OCI-LY1 (cell line): Measurements from ENCODE around the gene RAB11FIP4.

Experiments
- H2AFZ ChIP-seq: fragments of 200-600 bp; sonication (generic), shearing (Covaris generic); 2 replicates; pipeline ENCODE4 v1.6.0; 2014; ENCODE audit warnings: antibody characterized with exemption, mild to moderate bottlenecking, low read length
- H3F3A ChIP-seq: fragments of 200-600 bp; sonication (generic), shearing (Covaris generic); 2 replicates; pipeline ENCODE4 v1.6.0; 2014; ENCODE audit warnings: mild to moderate bottlenecking, antibody characterized with exemption, low read length, moderate library complexity; ENCODE audit not compliant: insufficient read depth
- H3K27ac ChIP-seq: fragments of 200-600 bp; sonication (generic); 2 replicates; pipeline ENCODE4 v1.5.1; 2014; ENCODE audit warnings: low read length, mixed run types, mild to moderate bottlenecking, low read depth; ENCODE audit not compliant: poor library complexity, severe bottlenecking
- H3K27me3 ChIP-seq: fragments of 200-600 bp; sonication (generic); 2 replicates; pipeline ENCODE4 v1.6.0; 2014; ENCODE audit warnings: antibody characterized with exemption, mild to moderate bottlenecking, low read length, moderate library complexity; ENCODE audit not compliant: insufficient read depth
- H3K36me3 ChIP-seq: fragments of 200-600 bp; sonication (generic); 2 replicates; pipeline ENCODE4 v1.6.1; 2014; ENCODE audit warnings: mild to moderate bottlenecking, antibody characterized with exemption, low read length, moderate library complexity, mixed read lengths; ENCODE audit not compliant: insufficient read depth
- H3K4me1 ChIP-seq: fragments of 200-600 bp; sonication (generic); 2 replicates; pipeline ENCODE4 v1.5.1; 2014; ENCODE audit warnings: mild to moderate bottlenecking, low read length, moderate library complexity; ENCODE audit not compliant: insufficient read depth, severe bottlenecking
- H3K4me2 ChIP-seq: fragments of 200-600 bp; sonication (generic), shearing (Covaris generic); 2 replicates; pipeline ENCODE4 v1.6.1; 2014; ENCODE audit warnings: low read length
- H3K4me3 ChIP-seq: fragments of 200-600 bp; sonication (generic); 2 replicates; pipeline ENCODE4 v1.5.1; 2014; ENCODE audit warnings: low read length, low read depth, mild to moderate bottlenecking, mixed read lengths; ENCODE audit not compliant: poor library complexity, severe bottlenecking
- H3K79me2 ChIP-seq: fragments of 200-600 bp; shearing (Covaris generic); 2 replicates; pipeline ENCODE4 v1.6.1; 2016; ENCODE audit warnings: mixed run types, low read length, mixed read lengths; ENCODE audit not compliant: insufficient read depth
- H3K9ac ChIP-seq: fragments of 200-600 bp; sonication (generic), shearing (Covaris generic); 2 replicates; pipeline ENCODE4 v1.6.1; 2014; ENCODE audit warnings: mild to moderate bottlenecking, low read length, mixed read lengths
- H3K9me2 ChIP-seq: fragments of 200-600 bp; sonication (generic), shearing (Covaris generic); 2 replicates; pipeline ENCODE4 v1.6.1; 2014; ENCODE audit warnings: low read depth, mild to moderate bottlenecking, low read length, mixed read lengths
- H3K9me3 ChIP-seq: fragments of 200-600 bp; shearing (Covaris generic); 2 replicates; pipeline ENCODE4 v1.6.1; 2014; ENCODE audit warnings: low read length, mixed read lengths
- H4K20me1 ChIP-seq: fragments of 200-600 bp; sonication (generic), shearing (Covaris generic); 2 replicates; pipeline ENCODE4 v1.6.0; 2016; ENCODE audit warnings: mild to moderate bottlenecking, low read length; ENCODE audit not compliant: insufficient read depth
- CTCF ChIP-seq: fragments of 200-600 bp; sonication (generic), shearing (Covaris generic); IDR thresholded peaks from 2 replicates; pipeline ENCODE4 v1.5.1; 2017; ENCODE audit warnings: mild to moderate bottlenecking, antibody characterized with exemption, low read length, moderate library complexity, mixed read lengths
- EZH2 ChIP-seq: fragments of 200-600 bp; sonication (generic), shearing (Covaris generic); IDR thresholded peaks from 2 replicates; pipeline ENCODE4 v1.8.0; 2017; ENCODE audit warnings: borderline replicate concordance, mixed run types, mild to moderate bottlenecking, antibody characterized with exemption, low read length, moderate library complexity, mixed read lengths

RAB11FIP4 gene

GRCh38 chr17:31586946-31587345 is 195.5 kb downstream of the RAB11FIP4 start:
- no peaks in the 10 kb centered on the region for H3K36me3 ChIP-seq
- H3K79me2 ChIP-seq: no peaks in the 10 kb centered on the region
- H3K9ac ChIP-seq: no peak overlapping the region
- H3K4me3 ChIP-seq: no peak overlapping the region
- no peak overlapping the region for H3K27ac ChIP-seq
- H2AFZ ChIP-seq: no peak overlapping the region
- H3K9me3 ChIP-seq: no peaks in the 10 kb centered on the region
- no peaks in the 10 kb centered on the region for H3F3A ChIP-seq
- H3K4me1 ChIP-seq: no peaks in the 10 kb centered on the region
- H3K4me2 ChIP-seq: no peak overlapping the region
- H3K27me3 ChIP-seq: no peaks in the 10 kb centered on the region
- no peaks in the 10 kb centered on the region for H3K9me2 ChIP-seq
- no peaks in the 10 kb centered on the region for H4K20me1 ChIP-seq
- no peak for TF ChIP-seq CTCF
- TF ChIP-seq EZH2: no peak

DNA sequence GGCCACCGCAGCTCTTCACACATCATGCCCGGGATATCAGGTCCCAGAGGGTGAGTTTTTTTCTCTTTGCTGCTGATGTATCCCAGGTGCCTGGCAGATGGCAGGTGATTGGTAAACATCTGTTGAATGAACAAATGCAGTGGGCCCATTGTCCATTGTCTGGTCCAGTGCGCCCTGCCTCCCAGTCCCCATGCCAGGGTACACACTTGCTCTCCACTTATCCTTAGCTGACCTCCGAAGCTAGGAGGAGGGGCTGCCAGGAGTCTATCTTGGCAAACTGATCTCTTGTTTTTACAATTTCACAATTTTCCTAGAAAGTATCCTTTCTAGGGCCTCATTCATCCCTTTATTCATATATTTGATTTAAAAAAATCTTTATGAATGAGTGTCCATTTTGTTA is 196.0 kb downstream of the RAB11FIP4 start:
- H3K9ac ChIP-seq: no peak overlapping the region
- no peaks in the 10 kb centered on the region for H3K9me2 ChIP-seq
- no peak overlapping the region for H3K4me2 ChIP-seq
- H3F3A ChIP-seq: no peaks in the 10 kb centered on the region
- no peak overlapping the region for H2AFZ ChIP-seq
- no peaks in the 10 kb centered on the region for H3K4me1 ChIP-seq
- no peaks in the 10 kb centered on the region for H3K79me2 ChIP-seq
- H4K20me1 ChIP-seq: no peaks in the 10 kb centered on the region
- no peak overlapping the region for H3K27ac ChIP-seq
- H3K9me3 ChIP-seq: no peaks in the 10 kb centered on the region
- H3K36me3 ChIP-seq: no peaks in the 10 kb centered on the region
- no peak for TF ChIP-seq EZH2
- no peak for TF ChIP-seq CTCF
- no peaks in the 10 kb centered on the region for H3K27me3 ChIP-seq
- no peak overlapping the region for H3K4me3 ChIP-seq
